H9 (cell line): ENCODE data around the gene MRC1. TPM values are rescaled to one million over a fixed set of nuclear protein-coding genes. Genes with fewer than 3 reads are reported as not detected.

Experiments
- DNase-seq: peaks from one replicate; pipeline ENCODE4 v3.0.0-alpha.2; 2017
- H2AFZ ChIP-seq: one replicate; pipeline ENCODE4 v1.6.1; 2013; ENCODE audit warnings: mild to moderate bottlenecking, low read length, control low read depth, moderate library complexity
- H2AK5ac ChIP-seq: 2 replicates; pipeline ENCODE4 v1.6.1; 2013; ENCODE audit warnings: low read length, control low read depth, mixed read lengths; ENCODE audit not compliant: insufficient read length
- H2BK120ac ChIP-seq: one replicate; pipeline ENCODE4 v1.6.1; 2013; ENCODE audit warnings: low read depth, mild to moderate bottlenecking, low read length, control low read depth, inconsistent platforms; ENCODE audit not compliant: poor library complexity, severe bottlenecking
- H2BK12ac ChIP-seq: 2 replicates; pipeline ENCODE4 v1.6.1; 2013; ENCODE audit warnings: low read length, control low read depth, mixed read lengths, low read depth; ENCODE audit not compliant: insufficient read length
- H2BK15ac ChIP-seq: 2 replicates; pipeline ENCODE4 v1.6.1; 2013; ENCODE audit warnings: low read depth, low read length, control low read depth
- H2BK20ac ChIP-seq: one replicate; pipeline ENCODE4 v1.6.1; 2013; ENCODE audit warnings: low read depth, mild to moderate bottlenecking, low read length, control low read depth, inconsistent platforms; ENCODE audit not compliant: poor library complexity, severe bottlenecking
- H2BK5ac ChIP-seq: 2 replicates; pipeline ENCODE4 v1.6.1; 2013; ENCODE audit warnings: low read length, control low read depth, mixed read lengths; ENCODE audit not compliant: insufficient read length
- H3K14ac ChIP-seq: 2 replicates; pipeline ENCODE4 v1.6.1; 2013; ENCODE audit warnings: low read length, control low read depth; ENCODE audit not compliant: insufficient read depth
- H3K18ac ChIP-seq: 2 replicates; pipeline ENCODE4 v1.6.1; 2013; ENCODE audit warnings: low read depth, mild to moderate bottlenecking, mixed read lengths, low read length, control low read depth; ENCODE audit not compliant: insufficient read length
- H3K23ac ChIP-seq: 2 replicates; pipeline ENCODE4 v1.6.1; 2013; ENCODE audit warnings: low read length, control low read depth, mixed read lengths, low read depth; ENCODE audit not compliant: insufficient read length
- H3K23me2 ChIP-seq: 2 replicates; pipeline ENCODE4 v1.6.1; 2013; ENCODE audit warnings: low read depth, mild to moderate bottlenecking, mixed read lengths, low read length, control low read depth; ENCODE audit not compliant: insufficient read length, poor library complexity, severe bottlenecking
- H3K27ac ChIP-seq: 2 replicates; pipeline ENCODE4 v1.5.1; 2013; ENCODE audit warnings: low read length, control low read depth, mixed read lengths, low read depth; ENCODE audit not compliant: insufficient read length
- H3K27me3 ChIP-seq: 2 replicates; pipeline ENCODE4 v1.6.1; 2013; ENCODE audit warnings: low read length, control low read depth, inconsistent platforms; ENCODE audit not compliant: insufficient read depth
- H3K4ac ChIP-seq: 2 replicates; pipeline ENCODE4 v1.6.1; 2013; ENCODE audit warnings: low read depth, mild to moderate bottlenecking, control low read depth, inconsistent platforms, low read length, moderate library complexity
- H3K4me1 ChIP-seq: 2 replicates; pipeline ENCODE4 v1.6.1; 2013; ENCODE audit warnings: low read length, control low read depth, inconsistent platforms; ENCODE audit not compliant: insufficient read depth
- H3K4me2 ChIP-seq: 2 replicates; pipeline ENCODE4 v1.6.1; 2013; ENCODE audit warnings: low read length, control low read depth, mixed read lengths; ENCODE audit not compliant: insufficient read length, insufficient read depth
- H3K56ac ChIP-seq: 2 replicates; pipeline ENCODE4 v1.6.1; 2013; ENCODE audit warnings: low read depth, mild to moderate bottlenecking, mixed read lengths, low read length, control low read depth; ENCODE audit not compliant: insufficient read length
- H3K79me1 ChIP-seq: 2 replicates; pipeline ENCODE4 v1.6.1; 2013; ENCODE audit warnings: low read depth, mild to moderate bottlenecking, moderate library complexity, low read length, control low read depth, inconsistent platforms; ENCODE audit not compliant: insufficient read depth, poor library complexity, severe bottlenecking
- H3K79me2 ChIP-seq: 2 replicates; pipeline ENCODE4 v1.6.1; 2013; ENCODE audit warnings: low read length, control low read depth, inconsistent platforms; ENCODE audit not compliant: insufficient read depth
- H3K9ac ChIP-seq: 2 replicates; pipeline ENCODE4 v1.6.1; 2013; ENCODE audit warnings: low read length, control low read depth, mixed read lengths; ENCODE audit not compliant: insufficient read length; ENCODE audit errors: extremely low read depth
- H3K9me3 ChIP-seq: one replicate; pipeline ENCODE4 v1.6.1; 2013; ENCODE audit warnings: low read depth, low read length, inconsistent platforms; ENCODE audit not compliant: control insufficient read depth
- H3T11ph ChIP-seq: one replicate; pipeline ENCODE4 v1.6.1; 2013; ENCODE audit warnings: mild to moderate bottlenecking, low read length, control low read depth, inconsistent platforms
- H4K20me1 ChIP-seq: one replicate; pipeline ENCODE4 v1.6.1; 2013; ENCODE audit not compliant: control insufficient read depth, insufficient read length, insufficient read depth
- H4K5ac ChIP-seq: 2 replicates; pipeline ENCODE4 v1.6.1; 2013; ENCODE audit warnings: low read depth, mild to moderate bottlenecking, mixed read lengths, low read length, control low read depth; ENCODE audit not compliant: insufficient read length
- H4K8ac ChIP-seq: replicated peaks from 2 replicates; pipeline ENCODE4 v1.6.1; 2013; ENCODE audit warnings: low read length, control low read depth, mixed read lengths, low read depth; ENCODE audit not compliant: insufficient read length
- H4K91ac ChIP-seq: 2 replicates; pipeline ENCODE4 v1.6.1; 2013; ENCODE audit warnings: low read depth, mild to moderate bottlenecking, moderate library complexity, mixed read lengths, low read length, control low read depth; ENCODE audit not compliant: insufficient read length
- H3K27ac Mint-ChIP-seq, 3 experiments: 2 replicates in 2 of 3; 3 replicates in 1 of 3; pipeline ENCODE4 v1.8.0; 2020 to 2021; ENCODE audit warnings: mixed read lengths in 3 of 3, mild to moderate bottlenecking in 1 of 3, moderate library complexity in 1 of 3
- H3K27me3 Mint-ChIP-seq: 2 replicates; pipeline ENCODE4 v1.8.0; 2021; ENCODE audit warnings: low read depth, mild to moderate bottlenecking, moderate library complexity, mixed read lengths
- H3K36me3 Mint-ChIP-seq, 3 experiments: 2 replicates in 2 of 3; 3 replicates in 1 of 3; pipeline ENCODE4 v1.8.0; 2020 to 2021; ENCODE audit warnings: low read depth in 3 of 3, mixed read lengths in 3 of 3; ENCODE audit not compliant: insufficient read depth in 1 of 3
- H3K4me1 Mint-ChIP-seq, 2 experiments: 2 replicates each; pipeline ENCODE4 v1.8.0; 2020; ENCODE audit warnings: mixed read lengths in 2 of 2
- H3K4me3 Mint-ChIP-seq, 2 experiments: 2 replicates in 1 of 2; 3 replicates in 1 of 2; pipeline ENCODE4 v1.8.0; 2020 to 2021; ENCODE audit warnings: mild to moderate bottlenecking in 2 of 2, mixed read lengths in 2 of 2, moderate library complexity in 1 of 2
- H3K9me3 Mint-ChIP-seq, 2 experiments: 2 replicates in 1 of 2; 3 replicates in 1 of 2; pipeline ENCODE4 v1.8.0; 2020; ENCODE audit warnings: mild to moderate bottlenecking in 2 of 2, mixed read lengths in 2 of 2, moderate library complexity in 1 of 2
- CTCF ChIP-seq: fragments of 200-600 bp; sonication (generic); conservative IDR thresholded peaks from 3 replicates; pipeline ENCODE4 v1.8.0; 2021; ENCODE audit warnings: antibody characterized with exemption, mild to moderate bottlenecking
- total RNA-seq: library from RNA; stranded (reverse); gene quantifications from 2 replicates; pipeline ENCODE4 v1.2.1, GENCODE V29; 2021

MRC1 gene
- total RNA-seq, 1 experiment from 2014 or later, result not detected

GRCh38 chr10:17888189-17888588 lies 79.0 kb downstream of the MRC1 start:
- Histone ChIP-seq H2AFZ (no peak overlapping the region), H3K18ac (no peak overlapping the region), H4K5ac (no peak overlapping the region), H3K56ac (no peak overlapping the region), H4K20me1 (no peaks in the 10 kb centered on the region), H3K79me1 (no peaks in the 10 kb centered on the region), H3K9me3 (no peaks in the 10 kb centered on the region), H3K9ac (no peak overlapping the region), H3K4me1 (no peaks in the 10 kb centered on the region), H2BK15ac (no peak overlapping the region), H4K91ac (no peak overlapping the region), H3T11ph (no peak overlapping the region), H2BK5ac (no peak overlapping the region), H2BK20ac (no peak overlapping the region), H3K27me3 (no peaks in the 10 kb centered on the region), H2BK12ac (no peak overlapping the region), H4K8ac (no peak overlapping the region), H3K23me2 (no peaks in the 10 kb centered on the region), H3K4ac (no peak overlapping the region), H3K79me2 (no peaks in the 10 kb centered on the region), H3K23ac (no peak overlapping the region), H3K14ac (no peak overlapping the region), H2BK120ac (no peak overlapping the region), H2AK5ac (no peak overlapping the region), H3K27ac (no peak overlapping the region), H3K4me2 (no peak overlapping the region)
- Mint-ChIP-seq H3K27ac (no peak overlapping the region), H3K9me3 (no peaks in the 10 kb centered on the region; a peak in 2 of 5 replicates), H3K4me3 (no peak overlapping the region), H3K36me3 (no peaks in the 10 kb centered on the region), H3K27me3 (no peaks in the 10 kb centered on the region), H3K4me1 (no peaks in the 10 kb centered on the region)
- no peak for TF ChIP-seq CTCF
- no peak for DNase-seq
